ENCODE data around the gene SLC16A12. TPM values are rescaled to one million over a fixed set of nuclear protein-coding genes. Genes with fewer than 3 reads are reported as not detected.

SLC16A12 gene
- total and polyA plus RNA-seq, 12 donors = 1.8 to 3.6 (median 2.7) TPM

DNA sequence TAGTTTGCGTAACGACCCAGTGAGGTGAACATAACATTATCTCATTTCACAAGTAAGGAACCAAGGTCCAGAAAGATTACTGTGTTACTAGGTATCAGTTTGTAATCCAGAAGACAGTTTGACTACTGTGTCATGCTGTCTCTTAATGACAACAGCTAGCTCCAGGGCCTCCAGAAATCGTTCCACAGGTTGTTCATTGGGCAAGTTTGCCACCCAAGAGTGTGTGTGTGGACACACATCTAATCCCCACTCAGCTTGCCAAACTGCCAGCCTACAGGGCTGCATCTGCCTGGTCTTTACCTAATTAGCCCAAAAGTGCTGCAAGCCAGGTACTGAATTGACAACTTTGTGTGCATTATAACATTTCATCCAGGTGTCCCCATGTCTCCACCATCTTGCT, 27.9 kb upstream of the SLC16A12 start:
- TF ChIP-seq, protein P1, sequence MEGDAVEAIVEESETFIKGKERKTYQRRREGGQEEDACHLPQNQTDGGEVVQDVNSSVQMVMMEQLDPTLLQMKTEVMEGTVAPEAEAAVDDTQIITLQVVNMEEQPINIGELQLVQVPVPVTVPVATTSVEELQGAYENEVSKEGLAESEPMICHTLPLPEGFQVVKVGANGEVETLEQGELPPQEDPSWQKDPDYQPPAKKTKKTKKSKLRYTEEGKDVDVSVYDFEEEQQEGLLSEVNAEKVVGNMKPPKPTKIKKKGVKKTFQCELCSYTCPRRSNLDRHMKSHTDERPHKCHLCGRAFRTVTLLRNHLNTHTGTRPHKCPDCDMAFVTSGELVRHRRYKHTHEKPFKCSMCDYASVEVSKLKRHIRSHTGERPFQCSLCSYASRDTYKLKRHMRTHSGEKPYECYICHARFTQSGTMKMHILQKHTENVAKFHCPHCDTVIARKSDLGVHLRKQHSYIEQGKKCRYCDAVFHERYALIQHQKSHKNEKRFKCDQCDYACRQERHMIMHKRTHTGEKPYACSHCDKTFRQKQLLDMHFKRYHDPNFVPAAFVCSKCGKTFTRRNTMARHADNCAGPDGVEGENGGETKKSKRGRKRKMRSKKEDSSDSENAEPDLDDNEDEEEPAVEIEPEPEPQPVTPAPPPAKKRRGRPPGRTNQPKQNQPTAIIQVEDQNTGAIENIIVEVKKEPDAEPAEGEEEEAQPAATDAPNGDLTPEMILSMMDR (IDR thresholded peaks at IDR 0.05) = no peak
- no peaks in the 10 kb centered on the region for H3K36me3 ChIP-seq
- peaks cover 0 to 7% (median 0%) of the 10 kb centered on the region in 7 donors for H3K27me3 ChIP-seq
- intact Hi-C loops (cut with DNase I) = loop anchor here in 6 of 10 donors (1.0 to 10.0 kb wide), 7 partner anchors 96 to 346 kb away; partner anchors contain the start of gene LIPA (in 1 of the 6)
- H3K4me3 ChIP-seq = no peak overlapping the region
- H3K4me1 ChIP-seq = no peaks in the 10 kb centered on the region
- H3K27ac ChIP-seq = no peak overlapping the region
- ATAC-seq (no peak), DNase-seq (no peak)
- 97 to 99% methylated on average over 3 of the region's 3 CpGs for WGBS, 2 donors
- no peaks in the 10 kb centered on the region for H3K9me3 ChIP-seq

DNA sequence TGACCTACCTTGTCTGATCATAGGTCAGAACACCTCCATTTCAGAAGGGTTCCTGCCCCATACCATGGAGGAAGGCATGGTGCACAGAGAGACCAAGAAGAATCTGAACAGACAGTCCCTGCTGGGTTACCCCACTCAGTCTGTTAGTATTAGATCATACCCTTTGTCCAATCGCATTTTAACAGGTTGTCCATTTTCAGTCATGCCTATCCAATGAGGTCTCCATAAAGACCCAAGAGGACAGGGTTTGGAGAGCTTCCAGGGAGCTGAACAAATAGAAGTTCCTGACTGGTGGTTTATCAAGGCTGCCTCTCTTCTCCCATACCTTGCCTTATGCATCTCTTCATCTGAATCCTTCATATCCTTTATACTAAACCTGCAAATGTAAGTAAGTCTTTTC, 21.2 kb upstream of the SLC16A12 start:
- DNase-seq = no peak
- Histone ChIP-seq H3K27me3 (no peaks in the 10 kb centered on the region), H3K4me3 (no peak overlapping the region), H3K9me3 (no peaks in the 10 kb centered on the region), H3K4me1 (peaks cover 0 to 8% (median 0%) of the 10 kb centered on the region in 9 donors), H3K36me3 (no peaks in the 10 kb centered on the region), H3K27ac (no peak overlapping the region)
- TF ChIP-seq, protein P1 (IDR thresholded peaks at IDR 0.05) = no peak
- no peak for ATAC-seq
- intact Hi-C loops (cut with DNase I) = loop anchor here in 4 of 10 donors (5.0 to 10.0 kb wide), 2 partner anchors 82 to 129 kb away; no protein-coding TSS in a partner anchor
- 79 to 95% methylated on average over 1 of the region's 1 CpG for WGBS, 2 donors

DNA sequence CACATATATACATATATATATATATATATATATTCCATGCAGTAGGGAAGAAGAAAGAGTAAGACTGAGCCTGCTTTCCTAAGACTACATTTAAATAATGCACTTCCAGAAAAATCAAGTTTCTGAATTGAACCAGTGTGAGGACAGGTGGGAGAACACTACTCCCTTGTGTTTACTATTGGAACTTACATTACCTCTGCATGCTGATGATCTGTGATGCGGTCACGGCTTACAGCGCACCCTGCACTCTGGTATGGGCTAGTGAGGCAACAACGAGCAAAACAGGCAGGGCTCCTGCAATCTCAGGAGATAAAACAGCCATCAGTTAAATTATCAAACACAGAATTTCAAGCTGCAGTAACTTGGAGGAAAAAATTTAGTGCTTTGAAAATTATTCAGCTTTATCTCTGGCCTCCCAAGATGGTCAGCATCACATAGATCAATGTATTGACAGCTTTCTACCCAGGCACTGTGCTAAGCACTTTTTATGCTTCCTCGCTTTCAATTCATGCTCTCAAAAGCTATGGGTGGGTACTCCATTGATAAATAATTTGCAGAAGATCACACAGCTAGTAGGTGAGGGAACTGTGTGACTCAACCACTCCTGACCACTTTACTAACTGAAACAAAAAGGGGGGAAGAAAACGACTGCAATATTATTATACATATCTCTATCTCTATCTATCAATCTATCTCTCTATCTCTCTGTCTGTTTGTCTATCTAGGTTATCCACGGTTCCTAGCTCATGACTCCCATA, 20.5 kb upstream of the SLC16A12 start:
- ATAC-seq = peak in 6 of 8 donors; percentile 73 to 85 (median 75)
- WGBS, 2 donors = 73% methylated on average over 7 of the region's 7 CpGs
- intact Hi-C loops (cut with DNase I) = loop anchor here in 6 of 10 donors (2.0 to 10.0 kb wide), 3 partner anchors 81 to 129 kb away; no protein-coding TSS in a partner anchor

DNA sequence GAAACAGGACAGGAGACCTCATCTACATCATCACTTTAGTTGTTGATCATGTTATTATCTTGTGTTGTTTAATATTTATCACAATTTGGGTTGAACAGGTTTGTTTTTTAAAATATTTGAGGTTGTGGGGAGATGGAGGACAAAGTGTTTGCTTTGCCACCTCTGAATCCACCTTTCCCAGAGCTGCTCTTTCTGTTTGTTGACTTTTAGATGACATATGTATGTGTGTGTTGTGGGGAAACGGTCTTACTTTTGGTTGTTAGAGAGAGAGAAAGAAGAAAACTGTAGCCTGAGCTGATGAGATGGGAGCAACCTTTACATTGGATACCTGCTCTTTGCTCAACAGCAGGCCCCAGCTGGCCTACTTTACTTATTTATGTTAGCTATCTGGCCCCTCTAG, 19.0 kb upstream of the SLC16A12 start:
- DNase-seq = no peak
- H3K4me3 ChIP-seq = no peak overlapping the region
- 89 to 94% methylated on average over 1 of the region's 1 CpG for WGBS, 2 donors
- H3K27ac ChIP-seq = no peak overlapping the region
- ATAC-seq = no peak
- TF ChIP-seq, protein P1 (IDR thresholded peaks at IDR 0.05) = no peak
- no peaks in the 10 kb centered on the region for H3K27me3 ChIP-seq
- H3K36me3 ChIP-seq = no peaks in the 10 kb centered on the region
- peaks cover 0 to 14% (median 0%) of the 10 kb centered on the region in 9 donors for H3K4me1 ChIP-seq
- intact Hi-C loops (cut with DNase I) = loop anchor here in 5 of 10 donors (2.0 to 10.0 kb wide), 3 partner anchors 77 to 128 kb away; no protein-coding TSS in a partner anchor
- H3K9me3 ChIP-seq = no peaks in the 10 kb centered on the region

More for the DNA sequence above, 20.5 kb upstream of the SLC16A12 start:
- Histone ChIP-seq H3K9me3 (no peaks in the 10 kb centered on the region), H3K36me3 (no peaks in the 10 kb centered on the region), H3K27ac (no peak overlapping the region), H3K4me3 (no peak overlapping the region), H3K27me3 (no peaks in the 10 kb centered on the region), H3K4me1 (peaks cover 0 to 8% (median 0%) of the 10 kb centered on the region in 9 donors)
- no peak for DNase-seq
- TF ChIP-seq, protein P1 (IDR thresholded peaks at IDR 0.05) = peak in 7 of 9 donors; percentile 11 to 58 (median 48)
